Panc1 (cell line): Measurements from ENCODE around the gene MGAT5.

Source experiments
- CTCF ChIP-seq: fragments of 450-650 bp; IDR thresholded peaks from 2 replicates; pipeline ENCODE4 v1.5.1; 2017; ENCODE audit warnings: mild to moderate bottlenecking
- POLR2AphosphoS5 ChIP-seq: IDR thresholded peaks from 2 replicates; pipeline ENCODE4 v1.6.1; 2012; ENCODE audit warnings: mild to moderate bottlenecking, low read depth, low read length, moderate library complexity
- REST ChIP-seq, 2 experiments: IDR thresholded peaks; 2 replicates each; pipeline ENCODE4 v1.6.1; 2011 to 2012; ENCODE audit warnings: low read depth in 2 of 2, control low read depth in 1 of 2, low read length in 1 of 2, mild to moderate bottlenecking in 1 of 2, moderate library complexity in 1 of 2; ENCODE audit not compliant: insufficient read depth in 1 of 2
- SIN3A ChIP-seq: IDR thresholded peaks from 2 replicates; pipeline ENCODE4 v1.6.1; 2012; ENCODE audit warnings: low read depth, mild to moderate bottlenecking, low read length, moderate library complexity, borderline replicate concordance; ENCODE audit not compliant: insufficient read depth
- TCF7L2 ChIP-seq: IDR thresholded peaks from 2 replicates; pipeline ENCODE4 v1.6.1; 2011; ENCODE audit warnings: mild to moderate bottlenecking, low read depth, low read length, inconsistent platforms

- no peak for TF ChIP-seq CTCF
- TF ChIP-seq TCF7L2, result no peak
- TF ChIP-seq POLR2AphosphoS5, result no peak
- TF ChIP-seq REST (IDR thresholded peaks at IDR 0.05; ENCODE audit: insufficient read depth in 1 of 2, low read depth in 2 of 2, low read length in 1 of 2), result no peak
- no peak for TF ChIP-seq SIN3A
Observed at GRCh38 chr2:134315471-134315870, 61.6 kb downstream of the MGAT5 start.
